GM19035 (cell line): ENCODE results near the gene TMCC1.

Experiments
- ATAC-seq: cut with Tn5 transposase; IDR thresholded peaks from one replicate; pipeline ENCODE4 v1.9.1; 2021; ENCODE audit not compliant: unreplicated experiment

Gene TMCC1

DNA sequence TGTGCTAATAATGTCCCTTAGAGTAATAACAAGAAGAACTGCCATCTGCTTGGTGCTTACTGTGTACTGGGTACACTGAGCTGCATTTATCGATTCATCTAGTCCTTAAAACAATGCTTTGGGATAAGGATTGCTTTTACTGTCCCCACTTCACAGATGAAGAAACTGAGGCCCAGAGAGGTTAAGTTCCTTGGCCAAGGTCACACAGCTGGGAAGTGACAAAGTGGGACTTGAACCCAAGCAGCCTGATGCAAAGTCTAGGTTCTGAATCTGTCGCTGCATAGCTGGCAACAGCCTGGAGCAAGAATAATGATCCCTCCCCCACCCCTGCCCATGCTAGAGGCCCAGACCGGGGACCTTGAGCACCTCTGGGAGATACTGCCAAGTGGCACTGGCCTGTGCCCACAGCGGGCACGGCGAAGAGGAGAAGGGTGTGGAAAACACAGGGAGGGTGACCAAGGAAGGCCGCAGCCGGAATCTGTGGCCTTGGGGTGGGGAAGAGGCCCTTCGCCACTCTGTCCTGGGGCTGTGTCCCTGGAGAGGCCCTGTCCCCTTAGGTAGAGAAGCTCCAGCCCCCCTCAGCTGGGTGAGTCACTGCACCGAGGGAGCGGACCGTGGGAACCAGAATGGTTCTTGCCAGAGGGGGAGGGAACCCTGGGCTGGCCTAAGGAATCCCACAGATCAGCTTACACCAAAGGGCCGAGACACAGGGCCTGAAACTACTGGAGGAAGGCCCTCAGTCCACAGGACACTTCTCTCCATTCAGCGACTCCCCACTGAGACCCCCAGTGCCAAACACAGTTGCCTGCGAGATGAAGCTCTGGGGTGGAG is 290.6 kb downstream of the TMCC1 start:
- ATAC-seq, result no peak

DNA sequence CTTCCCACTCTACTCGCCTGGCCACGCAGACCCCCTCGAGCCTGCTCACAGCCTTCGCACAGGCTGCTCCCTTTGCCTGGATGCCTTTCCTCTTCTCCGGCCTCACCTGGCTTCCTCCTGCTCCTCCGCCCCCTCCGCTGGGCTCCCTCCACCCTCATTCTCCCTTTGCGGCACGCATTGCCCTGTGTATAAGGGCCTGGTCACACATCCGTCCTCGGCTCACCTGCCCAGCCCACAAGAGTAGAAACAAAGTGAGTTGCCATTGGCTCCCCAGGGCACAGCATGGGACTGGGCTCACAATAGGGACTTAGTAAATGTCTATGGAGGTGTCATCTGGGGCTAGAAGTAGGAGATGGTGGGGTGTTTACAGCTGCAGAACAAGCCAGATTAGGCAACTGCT is 291.2 kb downstream of the TMCC1 start:
- no peak for ATAC-seq

DNA sequence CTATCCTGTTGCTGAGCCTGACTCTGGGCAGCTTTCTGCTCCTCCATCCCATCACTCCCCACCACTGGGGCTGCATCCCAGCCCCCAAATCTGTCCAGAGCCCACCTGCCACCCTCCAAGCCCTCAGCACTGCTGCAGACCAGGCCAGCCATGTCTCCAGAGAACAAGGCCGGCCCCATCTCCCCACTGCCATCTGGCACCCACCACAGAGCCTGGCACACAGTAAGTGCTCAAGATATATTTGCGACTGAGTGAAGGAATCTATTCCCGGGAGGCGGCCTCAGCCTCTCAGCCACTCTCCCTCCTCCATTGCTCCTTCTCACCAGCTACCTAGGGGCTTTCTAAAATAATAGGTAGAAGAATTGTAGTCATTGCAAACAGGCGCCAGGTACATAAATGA is 291.8 kb downstream of the TMCC1 start:
- no peak for ATAC-seq

DNA sequence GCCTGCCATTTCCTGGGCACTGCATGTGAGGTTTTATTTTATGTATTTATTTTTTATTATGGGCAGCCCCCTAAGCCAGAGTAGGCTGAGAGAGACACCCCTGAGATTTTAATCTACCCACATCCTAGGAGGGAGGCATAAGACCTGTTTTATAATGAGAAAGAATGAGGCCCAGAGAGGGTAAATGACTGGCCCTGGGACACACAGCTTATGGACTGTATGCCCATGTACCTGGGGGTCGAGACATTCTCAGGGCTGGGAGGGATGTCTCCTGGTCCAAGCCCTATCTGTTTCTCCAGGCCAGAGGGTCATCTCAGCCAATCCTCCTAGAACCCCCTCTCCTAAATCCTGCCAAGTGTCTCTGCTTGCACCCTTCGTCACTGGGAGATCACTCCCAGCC is 293.2 kb downstream of the TMCC1 start:
- no peak for ATAC-seq

DNA sequence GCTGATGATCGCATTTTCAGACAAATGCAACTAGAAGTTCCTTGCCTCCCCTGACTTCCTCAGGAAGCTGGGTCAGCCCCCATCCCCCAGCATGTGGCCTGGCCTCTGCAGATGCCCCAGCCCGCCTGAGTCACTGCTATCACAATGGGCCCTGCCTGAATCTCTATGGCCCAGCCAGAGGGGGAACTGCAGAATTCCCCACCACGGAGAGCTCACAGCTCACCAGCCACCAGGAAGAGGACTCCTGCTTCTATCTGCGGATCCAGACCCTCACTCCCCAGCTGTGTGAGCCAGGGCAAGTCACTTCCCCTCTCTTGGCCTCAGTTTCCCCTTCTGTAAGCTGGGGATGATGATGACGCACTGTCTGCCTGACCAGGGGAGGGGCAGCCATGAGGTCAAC is 293.9 kb downstream of the TMCC1 start:
- no peak for ATAC-seq

DNA sequence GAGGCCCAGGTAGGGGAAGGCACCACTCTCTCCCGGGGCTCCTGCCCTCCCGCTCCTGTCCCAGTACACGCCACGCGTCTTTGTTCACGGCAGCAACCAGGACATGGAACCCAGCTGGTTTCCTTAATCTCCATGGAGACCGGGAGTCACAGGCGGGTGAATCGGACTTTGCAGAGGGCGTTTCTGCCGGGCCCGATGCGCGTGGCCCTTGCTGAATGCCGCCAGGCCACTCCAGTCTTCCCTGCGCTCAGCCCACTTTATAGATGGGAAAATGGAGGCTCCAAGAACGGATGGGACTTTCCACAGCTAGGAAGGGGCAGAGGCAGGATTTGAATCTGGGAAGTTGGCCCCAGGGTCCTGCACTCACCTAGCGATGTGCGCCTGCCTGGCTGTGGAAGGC is 294.4 kb downstream of the TMCC1 start:
- ATAC-seq, result no peak

DNA sequence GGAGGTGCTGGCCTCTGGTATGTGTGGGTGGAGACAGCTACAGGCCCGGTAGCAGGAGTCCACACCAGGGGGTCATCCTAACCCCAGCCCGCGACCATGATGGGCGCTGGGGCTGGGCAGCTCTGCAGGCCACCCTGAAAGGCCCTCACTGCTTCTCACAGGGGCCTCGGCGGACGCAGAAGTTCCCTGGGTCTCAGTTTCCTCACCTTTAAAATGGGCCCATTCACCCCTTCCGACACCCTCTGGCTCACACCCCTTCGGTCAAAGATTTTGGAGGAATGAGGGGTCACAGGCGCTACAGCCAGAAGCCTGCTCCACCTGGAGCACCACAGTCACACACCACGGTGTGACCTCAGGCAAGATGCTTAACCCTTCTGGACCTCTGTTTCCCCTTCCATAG is 295.0 kb downstream of the TMCC1 start:
- ATAC-seq, result no peak

DNA sequence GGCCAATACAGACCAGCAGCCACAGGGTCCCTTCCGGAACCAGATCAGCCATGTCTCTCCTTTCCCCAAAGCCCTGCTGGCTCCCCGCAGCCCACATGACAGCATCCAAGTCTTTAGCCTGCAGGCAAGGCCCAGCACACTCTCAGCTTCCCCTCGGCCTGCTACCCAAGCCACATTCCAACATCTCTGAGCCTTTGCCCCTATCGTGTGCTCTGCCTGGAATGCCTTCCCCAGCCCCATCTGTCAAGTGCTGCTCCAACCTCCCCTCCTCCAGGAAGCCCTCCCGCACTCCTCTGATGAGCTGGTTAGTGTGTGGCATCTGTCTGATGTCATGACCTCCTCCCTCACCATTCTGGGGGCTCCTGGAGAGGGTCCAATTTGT is 295.5 kb downstream of the TMCC1 start:
- no peak for ATAC-seq
